VCaP (cell line): Measurements from ENCODE around the gene PIEZO1.

Source experiments
- H3K27ac ChIP-seq: fragments of 450-650 bp; 2 replicates; pipeline ENCODE4 v1.5.1; 2017
- TF ChIP-seq, protein P1 (sequence below): fragments of 450-650 bp; conservative IDR thresholded peaks from 2 replicates; pipeline ENCODE4 v1.5.1; 2017; ENCODE audit warnings: mild to moderate bottlenecking, moderate library complexity

Gene PIEZO1

DNA sequence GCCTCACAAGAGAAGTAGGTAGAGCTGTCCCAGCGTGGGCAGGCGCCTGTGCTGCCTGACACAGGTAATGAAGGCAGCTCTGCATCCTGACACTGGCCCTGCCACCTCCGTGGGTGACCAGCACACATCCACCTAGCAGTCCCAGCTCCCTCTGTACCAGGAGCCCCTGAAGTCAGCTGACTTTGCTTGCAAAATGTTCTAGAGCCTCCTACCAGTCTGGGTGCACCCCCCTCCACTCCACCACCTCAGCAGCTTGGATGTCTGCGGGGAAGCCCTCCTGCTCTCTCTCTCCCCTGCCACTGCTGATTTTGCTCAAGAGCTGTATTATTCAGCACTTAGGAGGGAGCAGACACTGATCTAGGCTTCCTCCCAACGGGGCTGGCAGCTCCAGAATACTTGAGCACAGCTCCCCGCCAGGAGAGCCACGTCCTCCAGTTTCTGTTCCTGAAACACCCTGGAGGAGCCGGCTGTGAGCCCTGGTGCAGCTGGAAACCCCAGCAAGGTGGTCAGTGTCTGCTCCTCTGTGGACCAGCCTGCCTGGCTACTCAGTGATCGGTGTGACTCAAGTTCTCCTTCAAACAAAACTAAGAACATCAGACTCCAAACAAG lies 79.8 kb downstream of the PIEZO1 start:
- TF ChIP-seq, protein P1, sequence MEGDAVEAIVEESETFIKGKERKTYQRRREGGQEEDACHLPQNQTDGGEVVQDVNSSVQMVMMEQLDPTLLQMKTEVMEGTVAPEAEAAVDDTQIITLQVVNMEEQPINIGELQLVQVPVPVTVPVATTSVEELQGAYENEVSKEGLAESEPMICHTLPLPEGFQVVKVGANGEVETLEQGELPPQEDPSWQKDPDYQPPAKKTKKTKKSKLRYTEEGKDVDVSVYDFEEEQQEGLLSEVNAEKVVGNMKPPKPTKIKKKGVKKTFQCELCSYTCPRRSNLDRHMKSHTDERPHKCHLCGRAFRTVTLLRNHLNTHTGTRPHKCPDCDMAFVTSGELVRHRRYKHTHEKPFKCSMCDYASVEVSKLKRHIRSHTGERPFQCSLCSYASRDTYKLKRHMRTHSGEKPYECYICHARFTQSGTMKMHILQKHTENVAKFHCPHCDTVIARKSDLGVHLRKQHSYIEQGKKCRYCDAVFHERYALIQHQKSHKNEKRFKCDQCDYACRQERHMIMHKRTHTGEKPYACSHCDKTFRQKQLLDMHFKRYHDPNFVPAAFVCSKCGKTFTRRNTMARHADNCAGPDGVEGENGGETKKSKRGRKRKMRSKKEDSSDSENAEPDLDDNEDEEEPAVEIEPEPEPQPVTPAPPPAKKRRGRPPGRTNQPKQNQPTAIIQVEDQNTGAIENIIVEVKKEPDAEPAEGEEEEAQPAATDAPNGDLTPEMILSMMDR: no peak
- peak overlapping the region; percentile 41; the same call in 1 of the 2 replicates for H3K27ac ChIP-seq

GRCh38 chr16:88703486-88704309 lies 81.3 kb downstream of the PIEZO1 start:
- no peak overlapping the region for H3K27ac ChIP-seq
- TF ChIP-seq, protein P1: no peak

DNA sequence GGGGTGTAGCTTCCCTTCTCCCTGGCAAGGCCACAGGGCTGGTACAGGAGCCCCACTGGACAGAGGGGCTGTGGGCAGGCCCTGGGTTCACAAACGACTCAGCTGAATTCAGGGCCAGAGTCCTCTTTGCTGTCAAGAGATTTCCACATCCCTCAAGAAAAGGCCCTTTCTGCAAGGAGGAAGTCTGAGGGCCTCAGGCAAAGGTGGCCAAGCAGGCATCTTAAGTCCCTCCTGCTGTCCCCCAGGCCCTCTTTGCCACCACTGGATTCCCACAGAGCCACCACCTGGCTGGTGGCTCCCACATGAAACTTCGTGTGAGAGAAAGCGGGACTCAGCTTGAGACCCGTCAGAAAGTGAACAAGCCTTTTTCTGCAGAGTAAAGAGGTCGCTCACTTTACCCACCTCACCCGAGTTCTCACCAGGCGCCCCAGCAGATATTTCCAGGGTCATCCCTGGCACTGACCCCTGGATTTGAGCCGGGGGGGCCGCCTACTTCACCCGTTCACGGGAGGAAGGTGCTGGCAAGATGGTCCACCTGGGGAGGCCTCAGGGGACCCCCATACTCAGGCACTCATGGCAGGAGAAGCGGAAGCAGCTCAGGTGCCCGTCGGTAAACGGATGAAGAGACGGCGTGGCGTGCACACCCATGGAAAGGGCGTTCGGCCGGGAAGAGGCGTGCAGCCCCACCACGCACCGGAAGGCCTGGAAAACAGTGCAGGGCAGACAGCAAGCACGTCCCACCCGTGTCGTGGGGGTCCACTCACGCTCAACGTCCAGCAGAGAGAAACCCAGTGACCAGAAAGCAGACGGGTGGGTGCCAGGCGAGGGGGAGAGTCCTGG lies 82.4 kb downstream of the PIEZO1 start:
- H3K27ac ChIP-seq: no peak overlapping the region
- TF ChIP-seq, protein P1: no peak

- H3K27ac ChIP-seq: no peak overlapping the region
- TF ChIP-seq, protein P1: no peak
These were observed 83.2 kb downstream of the PIEZO1 start for GRCh38 chr16:88701581-88702370.

DNA sequence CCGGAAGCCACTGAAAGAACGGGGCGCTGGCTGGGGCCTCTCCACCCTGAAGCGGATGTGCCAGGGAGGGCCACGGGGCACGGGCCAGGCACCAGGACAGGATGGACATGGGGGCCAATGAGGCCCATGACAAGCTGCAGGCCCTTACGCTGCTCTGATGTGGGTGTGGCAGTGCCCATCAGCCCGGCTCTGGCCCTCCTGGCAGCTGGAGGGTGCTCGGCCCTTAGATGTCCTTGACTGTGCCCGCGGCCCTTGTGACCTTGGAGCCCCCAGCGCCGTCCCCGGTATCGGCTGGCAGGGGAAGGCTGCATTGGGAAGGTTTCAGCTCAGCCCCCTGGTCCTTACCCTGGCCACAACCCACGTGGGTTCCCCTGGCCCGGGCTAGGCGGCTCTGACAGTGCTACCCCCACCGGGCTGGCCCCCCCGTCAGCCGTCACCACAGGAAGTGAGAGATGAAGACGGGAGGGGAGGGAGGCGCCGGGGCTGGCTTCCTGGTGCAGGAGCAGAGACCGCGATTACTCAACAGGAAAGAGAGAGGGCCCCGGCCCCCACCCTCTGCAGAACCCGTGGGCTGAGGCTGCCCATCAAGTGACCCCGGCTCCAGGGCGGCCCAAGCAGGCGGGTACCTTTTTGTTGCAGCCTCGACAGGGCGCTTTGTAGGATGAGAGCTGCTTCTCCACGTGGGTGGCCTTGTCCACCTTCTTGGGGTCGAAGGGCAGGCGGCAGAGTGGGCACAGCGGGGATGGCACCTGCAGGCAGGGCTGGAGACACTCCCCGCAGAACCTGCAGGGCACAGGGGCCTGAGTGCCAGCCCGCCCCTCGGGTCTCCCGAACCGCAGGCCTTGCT lies 84.2 kb downstream of the PIEZO1 start:
- H3K27ac ChIP-seq: no peak overlapping the region
- TF ChIP-seq, protein P1: no peak

GRCh38 chr16:88700322-88700635 lies 84.7 kb downstream of the PIEZO1 start:
- H3K27ac ChIP-seq: no peak overlapping the region

More at GRCh38 chr16:88700322-88700635, 84.7 kb downstream of the PIEZO1 start:
- TF ChIP-seq, protein P1: no peak
